ENCODE data around the gene AMELX.

DNA sequence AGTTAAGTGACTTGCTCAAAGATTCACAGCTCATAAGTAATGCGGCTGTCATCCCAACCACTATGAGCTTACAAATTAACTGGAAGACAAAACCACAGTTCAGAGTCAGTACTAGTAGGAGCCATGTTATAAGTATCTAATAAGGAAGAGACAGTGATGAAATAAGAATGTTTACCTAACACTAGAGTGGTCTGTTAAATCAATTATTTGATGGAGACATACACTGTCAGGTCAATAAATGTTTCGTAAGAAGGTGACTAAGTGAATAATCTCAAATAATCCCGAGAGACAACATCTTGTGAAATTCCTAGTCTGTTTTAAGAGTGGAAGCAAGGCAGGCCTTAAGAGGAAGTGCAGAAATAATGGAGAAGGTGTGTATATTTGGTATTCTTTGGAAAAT is 25.8 kb upstream of the AMELX start:
- TF ChIP-seq CTCF (conservative IDR thresholded peaks at IDR 0.05) (no peak), ZFX (IDR thresholded peaks at IDR 0.05) (no peak)

All from C4-2B (cell line).